NCI-H1105 (cell line): ENCODE data around the gene RFNG.

ENCODE experiments used
- DNase-seq: peaks from one replicate; lab custom pipeline; 2025; lab: John Stamatoyannopoulos, UW

The RFNG gene

DNA sequence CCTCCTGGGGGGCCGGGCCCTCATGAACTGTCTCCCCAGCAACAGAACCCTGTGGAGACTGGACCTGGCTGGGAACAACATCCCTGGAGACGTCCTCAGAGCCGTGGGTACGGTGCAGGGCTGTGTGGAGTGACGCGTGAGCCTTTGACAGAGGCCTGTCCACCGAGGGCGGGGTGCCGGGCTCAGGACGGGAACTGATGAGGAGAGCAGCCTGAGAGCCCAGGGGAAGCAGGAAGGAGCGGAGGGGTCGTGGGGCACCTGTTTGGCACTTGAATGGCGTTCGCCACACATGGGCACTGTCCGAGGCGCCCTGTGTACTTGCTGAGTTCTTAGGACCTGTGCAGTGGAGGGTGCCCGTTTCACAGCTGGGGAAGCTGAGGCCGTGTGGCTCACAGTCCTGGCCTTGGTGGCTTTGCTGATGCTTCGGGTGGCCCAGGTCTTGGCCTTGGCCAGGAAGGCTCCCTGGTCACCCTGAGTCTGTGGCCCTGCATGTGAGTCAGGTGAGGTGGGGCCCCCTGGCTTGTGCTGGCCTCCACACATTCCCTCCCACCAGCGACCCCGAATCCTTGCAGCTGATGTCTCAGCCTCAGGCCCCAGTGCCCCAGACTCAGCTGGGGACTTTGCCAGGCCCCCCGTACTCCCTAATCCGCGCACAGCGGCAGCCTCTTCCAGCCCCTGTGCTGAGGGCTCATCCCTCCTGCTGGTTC lies 26.1 kb downstream of the RFNG start:
- DNase-seq, result no peak

DNA sequence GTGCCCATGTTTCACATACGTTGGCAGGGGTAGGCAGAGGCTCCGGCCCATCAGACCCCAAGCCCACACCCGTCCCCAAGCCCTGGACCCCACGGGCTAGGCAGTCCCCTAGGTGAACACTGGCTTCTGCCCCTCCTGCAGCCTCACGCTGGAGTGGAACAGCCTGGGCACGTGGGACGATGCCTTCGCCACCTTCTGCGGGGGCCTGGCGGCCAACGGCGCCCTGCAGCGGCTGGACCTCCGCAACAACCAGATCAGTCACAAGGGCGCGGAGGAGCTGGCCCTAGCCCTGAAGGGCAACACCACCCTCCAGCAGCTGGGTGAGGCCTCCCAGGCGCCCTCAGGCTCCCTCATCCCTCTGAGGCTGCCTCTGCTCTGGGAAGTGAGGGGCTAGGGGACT lies 26.8 kb downstream of the RFNG start:
- DNase-seq, result no peak

DNA sequence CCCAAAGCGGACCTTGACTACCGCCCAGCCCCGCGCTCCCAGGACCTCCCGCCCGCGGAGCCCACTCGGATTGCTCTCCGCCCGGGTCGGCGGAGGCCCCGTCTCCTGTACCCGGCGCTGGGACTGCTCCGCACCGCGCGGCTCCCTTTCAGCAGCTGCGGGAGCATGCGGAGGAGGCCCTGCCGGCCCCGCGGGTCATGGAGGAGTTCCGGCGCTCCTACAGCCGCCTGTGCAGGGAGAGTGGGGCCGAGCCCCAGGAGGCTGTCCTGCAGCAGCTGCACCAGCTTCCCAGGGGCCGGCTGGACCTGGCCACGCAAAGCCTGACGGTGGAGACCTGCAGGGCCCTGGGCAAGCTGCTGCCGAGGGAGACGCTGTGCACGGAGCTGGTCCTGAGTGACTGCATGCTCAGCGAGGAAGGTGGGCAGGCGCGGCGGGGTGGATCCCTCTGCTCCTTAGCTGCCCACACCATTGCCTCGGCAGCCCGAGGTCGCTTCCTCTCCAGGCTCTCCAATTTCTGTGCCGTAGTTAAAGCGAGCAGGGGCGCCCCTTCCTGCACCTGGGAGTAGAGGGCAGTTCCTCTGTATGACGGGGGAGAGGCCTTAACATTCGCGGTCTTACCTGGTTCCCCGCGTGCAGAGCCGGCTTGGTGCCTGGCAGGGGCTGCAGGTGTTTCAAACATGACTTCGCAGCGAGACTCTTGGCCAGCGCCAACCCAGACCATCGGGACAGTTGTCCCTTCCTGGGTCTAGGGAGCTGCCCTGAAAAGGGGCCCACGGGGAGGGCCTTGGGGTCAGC lies 28.0 kb downstream of the RFNG start:
- DNase-seq, result no peak

DNA sequence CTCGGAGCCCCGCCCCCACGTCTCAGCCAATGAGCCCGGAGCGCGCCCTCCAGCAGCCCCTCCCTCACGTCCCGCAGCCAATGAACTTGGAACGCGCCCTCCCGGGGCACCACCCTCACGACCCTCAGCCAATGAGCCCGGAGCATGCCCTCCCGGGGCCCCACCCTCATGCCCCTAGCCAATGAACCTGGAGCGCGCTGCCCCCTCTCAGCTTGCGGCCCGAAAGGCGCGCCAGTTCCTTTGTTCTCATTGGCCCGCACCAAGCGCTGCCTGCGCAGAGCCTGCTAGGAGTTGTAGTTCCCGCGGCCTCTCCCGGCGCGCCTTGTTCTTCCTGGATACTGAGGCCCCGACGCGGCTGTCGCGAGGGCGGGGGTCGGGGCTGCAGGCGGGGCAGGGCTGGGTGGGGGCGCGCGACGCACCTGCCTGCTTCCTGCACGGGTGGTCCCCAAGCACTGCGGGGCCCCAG lies 28.6 kb downstream of the RFNG start, which contains the start of gene LRRC45:
LRRC45 (plus strand) TSS at position 325 of the 466 bp plus-strand sequence. CDS start 339 bp downstream, outside the sequence.
- peak; percentile 98 for DNase-seq

DNA sequence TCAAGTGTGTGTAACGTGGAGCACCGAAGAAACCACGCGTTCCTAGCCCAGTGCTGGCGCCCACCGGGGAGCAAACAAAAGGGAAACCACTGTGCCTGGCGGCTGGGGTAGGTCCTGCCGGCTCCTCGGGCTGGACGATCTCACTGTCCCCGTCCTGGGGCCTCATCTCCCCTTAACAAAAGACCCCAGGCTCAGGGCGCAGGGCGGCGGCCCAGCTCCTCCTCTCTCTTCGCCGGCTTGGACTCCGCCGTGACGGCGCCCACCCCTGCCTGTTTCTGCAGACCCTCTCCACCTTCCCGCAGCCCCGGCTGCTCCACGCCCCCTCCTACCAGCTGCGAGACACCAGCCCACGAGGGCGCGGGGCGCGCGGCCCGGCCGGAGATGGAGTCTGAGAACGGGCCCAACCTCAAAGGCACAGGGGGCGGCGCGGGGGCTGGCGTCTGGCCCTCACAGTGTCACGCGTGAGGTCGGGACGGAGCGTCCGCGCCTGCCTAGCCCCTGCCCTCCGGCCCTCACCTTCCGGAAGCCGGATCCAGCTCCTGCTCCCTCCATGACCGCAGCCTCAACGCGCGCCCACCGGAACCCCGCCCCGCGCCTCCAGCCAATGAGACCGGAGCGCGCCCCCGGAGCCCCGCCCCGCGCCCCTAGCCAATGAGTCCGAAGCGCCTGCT lies 29.2 kb downstream of the RFNG start, which contains the start of gene CENPX:
CENPX (minus strand) TSS at position 569 of the 671 bp plus-strand sequence; CDS start at position 552, 17 bp downstream.
- no peak for DNase-seq

DNA sequence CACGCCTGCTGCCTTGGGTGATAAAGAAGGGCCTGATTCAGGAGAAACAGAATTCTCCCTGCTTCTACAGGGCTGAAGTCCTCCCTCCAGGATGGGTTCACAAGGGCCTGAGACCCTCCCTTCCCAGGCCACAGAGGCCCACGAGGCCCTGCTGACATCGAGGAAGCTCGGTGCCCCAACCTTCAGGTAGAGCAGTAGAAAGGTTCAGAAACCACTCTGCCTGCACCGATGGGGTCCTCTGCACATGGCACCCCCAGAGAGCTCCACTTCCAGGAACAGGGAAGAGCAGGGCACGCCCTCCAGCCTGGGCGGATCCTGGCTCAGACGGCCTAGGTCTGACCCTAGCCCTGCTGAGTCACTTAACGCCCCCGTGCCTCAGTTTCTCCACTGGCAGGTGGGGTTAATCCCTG lies 29.7 kb downstream of the RFNG start:
- no peak for DNase-seq

DNA sequence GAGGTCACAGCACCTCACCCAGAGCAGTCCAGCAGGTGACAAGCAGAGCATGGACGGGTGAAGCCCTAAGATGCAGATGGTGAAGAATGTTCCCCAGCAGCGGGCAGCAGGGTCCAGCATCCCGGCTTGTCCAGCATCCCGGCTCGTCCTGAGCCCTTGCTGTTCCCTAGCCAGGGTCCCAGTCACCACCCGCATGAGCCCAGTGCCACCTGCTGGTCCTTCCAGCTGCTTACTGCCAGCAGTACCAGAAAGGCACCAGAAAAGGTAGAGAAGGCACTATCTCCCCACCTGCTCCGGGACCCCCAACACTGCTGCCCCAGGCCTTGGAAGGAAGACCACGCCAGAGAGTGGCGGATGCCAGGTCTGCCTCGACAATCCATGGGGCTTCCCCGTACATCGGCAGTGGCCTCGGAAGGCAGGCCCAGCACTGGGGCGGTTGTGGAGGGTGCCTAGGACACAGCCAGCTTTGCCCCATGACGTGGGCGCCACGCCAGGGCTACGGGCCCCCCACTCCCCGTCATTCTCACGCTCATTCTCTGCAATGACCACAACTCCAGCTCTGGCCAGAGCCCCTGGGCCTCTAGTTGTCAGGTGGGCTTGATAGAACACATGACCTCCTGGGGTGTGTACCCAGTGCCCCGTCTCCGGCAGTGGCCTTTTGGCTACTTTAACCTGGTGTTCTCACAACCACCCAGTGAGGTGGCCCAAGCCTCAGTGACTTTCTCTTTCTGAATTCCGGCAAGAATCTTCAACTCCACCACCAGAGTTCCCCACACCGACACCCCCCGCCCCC lies 30.3 kb downstream of the RFNG start:
- no peak for DNase-seq

DNA sequence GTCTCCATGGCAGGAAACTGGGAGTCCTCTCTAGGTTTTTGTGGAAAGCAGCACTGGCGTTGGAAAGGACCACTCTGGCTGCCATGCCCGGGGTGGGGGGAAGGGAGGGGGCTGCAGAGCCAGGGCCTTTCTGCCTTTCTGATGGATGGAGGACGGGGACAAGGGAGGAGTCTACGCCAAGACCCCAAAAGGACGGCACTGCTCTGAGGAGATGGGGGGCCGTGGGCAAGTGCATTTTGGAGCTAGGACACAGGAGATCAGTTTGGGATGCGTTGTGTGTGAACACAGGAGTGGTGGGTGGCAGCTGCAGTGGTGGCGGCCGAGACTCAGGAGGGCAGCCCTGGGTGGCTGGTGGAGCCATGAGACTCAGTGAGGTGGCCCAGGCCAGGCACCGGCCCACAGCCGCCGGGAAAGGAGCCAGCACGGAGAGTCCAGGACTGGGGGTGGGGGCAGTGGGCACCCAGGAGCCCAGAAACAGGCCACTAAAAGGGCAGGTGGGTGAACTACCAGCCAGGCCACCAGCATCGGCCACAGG lies 31.0 kb downstream of the RFNG start:
- DNase-seq, result no peak

DNA sequence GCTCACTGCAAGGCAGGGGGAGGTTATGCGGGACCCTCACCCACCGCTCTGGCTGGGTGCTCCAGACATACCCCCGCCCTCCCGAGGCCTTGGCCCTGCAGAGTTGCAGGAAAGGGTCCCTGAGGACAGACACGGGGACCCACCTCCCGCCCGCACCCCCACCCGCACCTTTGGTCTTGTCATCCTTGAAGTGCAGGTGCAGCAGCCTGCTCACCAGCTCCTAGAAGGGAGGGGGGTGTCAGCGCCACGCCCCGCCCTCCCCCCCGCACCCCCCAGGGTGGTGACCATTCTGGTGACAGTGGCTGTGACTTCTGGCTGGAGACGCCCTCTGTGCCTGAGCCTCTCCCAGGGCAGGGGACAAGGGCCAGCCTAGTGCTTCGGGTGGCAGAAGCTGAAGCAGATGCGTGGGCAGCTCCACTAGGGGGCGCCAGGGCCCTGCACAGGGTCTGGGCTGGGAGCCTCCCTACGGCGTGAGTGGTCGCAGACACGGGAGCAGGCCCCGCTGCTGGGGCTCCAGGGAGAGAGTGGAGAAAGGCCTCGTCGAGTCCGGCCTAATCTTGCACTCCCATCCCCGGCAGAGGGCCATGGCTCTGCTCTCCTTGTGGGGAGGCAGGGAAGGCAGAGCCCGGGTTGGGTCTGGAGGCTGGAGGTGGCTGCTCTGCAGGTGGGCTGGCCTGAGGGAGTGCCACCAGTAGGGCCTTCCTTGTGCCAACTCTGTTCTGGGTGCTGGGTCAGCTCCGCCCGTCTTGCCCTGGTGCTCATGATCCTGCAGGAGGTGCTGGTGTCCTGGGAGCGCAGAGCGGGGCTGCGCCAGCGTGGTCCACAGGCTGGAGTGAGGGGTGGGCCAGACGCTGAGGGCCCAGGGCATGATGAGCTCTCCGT lies 31.7 kb downstream of the RFNG start:
- peak; percentile 23 for DNase-seq

DNA sequence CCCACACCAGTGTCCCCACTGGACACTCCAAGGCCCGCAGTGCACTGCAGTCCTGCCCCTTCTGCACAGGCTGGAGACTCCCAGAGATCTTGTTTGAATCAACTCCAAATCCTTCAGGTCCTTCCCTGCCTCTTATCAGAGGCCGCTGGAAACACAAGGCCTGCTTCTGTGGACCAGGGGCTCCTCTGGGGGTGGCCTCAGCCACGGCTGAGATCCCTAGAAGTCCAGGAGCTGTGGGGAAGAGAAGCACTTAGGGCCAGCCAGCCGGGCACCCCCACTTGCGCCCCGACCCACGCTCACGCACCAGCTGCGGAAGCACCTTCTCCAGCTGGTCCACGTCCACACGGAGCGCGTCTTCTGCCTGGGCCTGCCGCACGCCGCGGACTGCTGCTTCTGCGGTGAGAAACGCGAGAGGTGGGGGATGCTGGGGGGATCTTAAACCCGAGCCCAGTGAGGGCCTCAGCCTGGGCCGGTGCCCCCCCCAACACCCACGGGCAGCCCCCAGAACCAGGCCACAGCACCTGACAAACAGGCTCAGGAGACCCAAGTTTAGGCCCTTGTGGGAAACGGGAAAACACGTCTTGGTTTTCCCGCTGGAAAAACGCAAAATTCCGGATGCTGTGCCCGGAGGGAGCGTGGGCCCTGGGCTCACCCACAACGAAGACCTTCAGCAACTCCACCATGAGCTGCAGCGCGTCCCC lies 32.5 kb downstream of the RFNG start:
- no peak for DNase-seq

DNA sequence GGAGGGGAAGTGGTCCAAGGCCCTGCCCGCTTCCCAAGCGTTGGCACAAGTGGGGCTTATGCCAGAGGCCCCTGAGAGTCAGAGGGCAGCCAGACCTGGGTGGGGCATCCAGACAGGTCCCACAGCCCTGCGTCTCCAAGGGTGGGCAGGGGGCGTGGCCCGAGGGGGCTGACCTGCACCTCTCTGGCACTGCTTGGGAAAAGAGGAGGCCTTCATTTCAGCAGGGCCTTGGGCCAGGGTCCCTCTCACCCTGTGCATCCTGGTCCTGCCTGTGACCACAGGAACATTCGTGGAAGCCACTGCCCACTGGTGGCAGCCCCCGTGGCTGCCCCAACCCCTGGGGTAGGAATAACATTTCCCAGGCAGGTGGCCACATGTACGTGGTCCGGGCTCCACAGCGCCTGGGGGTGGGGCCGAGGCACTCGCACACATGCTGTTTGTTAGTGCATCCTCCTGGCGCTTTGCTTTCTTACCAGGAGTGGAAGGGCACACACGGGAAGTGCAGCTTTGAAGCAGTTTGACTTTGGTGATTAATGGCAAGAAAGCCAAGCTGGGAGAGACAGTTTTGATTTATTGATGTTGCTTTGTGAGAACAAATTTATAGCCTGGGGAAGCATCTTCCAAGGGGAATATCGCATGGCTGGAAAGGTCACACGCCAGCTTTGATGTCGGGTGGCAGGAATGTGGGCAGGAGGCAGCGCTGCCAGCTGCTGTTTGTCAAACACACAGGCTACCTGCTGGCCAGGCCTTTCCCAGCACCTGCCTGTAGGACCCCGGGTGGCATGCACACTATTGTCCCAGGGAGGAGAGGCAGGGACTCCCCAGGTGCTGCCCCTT lies 33.2 kb downstream of the RFNG start:
- no peak for DNase-seq

DNA sequence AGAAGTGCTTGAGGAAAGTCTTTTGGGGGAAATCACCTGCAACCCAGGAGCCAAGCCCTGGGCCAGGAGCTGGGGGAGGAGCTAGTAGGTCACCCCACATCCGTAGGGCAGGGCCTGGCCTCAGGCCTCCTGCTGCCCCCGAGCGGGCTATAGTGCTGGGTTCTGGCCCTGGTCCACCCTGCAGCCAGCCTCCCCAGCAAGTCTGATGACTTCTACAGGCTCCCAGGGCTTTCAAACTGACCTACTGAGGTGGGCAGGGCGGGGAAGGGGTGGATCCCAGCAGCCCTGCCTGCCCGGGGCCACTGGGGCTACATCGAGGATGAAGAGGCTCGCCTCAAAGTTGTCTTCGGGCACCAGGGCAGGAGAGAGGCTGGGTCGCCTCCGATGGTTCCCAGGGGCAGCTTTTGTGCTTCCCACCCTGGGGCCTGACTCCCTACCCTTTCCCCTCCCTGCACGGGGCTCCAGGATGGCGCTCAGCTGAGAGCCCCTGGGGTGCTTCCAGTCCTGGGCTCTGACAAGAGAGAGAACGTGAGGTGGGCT lies 33.9 kb downstream of the RFNG start:
- DNase-seq, result no peak

DNA sequence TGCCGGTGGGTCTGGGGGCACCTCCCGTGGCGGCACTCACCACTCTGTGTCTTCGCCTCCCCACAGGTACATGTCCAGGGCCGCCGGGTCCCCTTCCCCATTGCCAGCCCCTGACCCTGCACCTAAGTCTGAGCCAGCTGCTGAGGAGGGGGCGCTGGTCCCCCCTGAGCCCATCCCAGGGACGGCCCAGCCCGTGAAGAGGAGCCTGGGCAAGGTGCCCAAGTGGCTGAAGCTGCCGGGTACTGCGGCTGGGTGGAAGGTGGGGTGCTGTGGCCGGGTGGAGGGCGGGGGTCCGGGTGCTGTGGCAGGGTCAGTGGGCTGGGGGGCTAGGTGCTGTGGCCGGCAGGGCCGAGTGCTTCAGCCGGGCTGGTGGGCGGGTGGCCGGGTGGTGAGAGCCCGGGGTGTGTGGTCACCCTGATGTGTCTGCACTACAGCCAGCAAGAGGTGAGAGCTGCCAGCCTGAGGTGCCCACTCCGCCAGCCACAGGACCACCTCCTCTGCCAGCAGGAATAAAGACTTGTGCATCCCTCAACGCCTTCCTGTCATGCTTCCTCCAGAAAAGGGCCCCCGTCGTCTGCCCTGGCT lies 34.6 kb downstream of the RFNG start:
- DNase-seq, result no peak

DNA sequence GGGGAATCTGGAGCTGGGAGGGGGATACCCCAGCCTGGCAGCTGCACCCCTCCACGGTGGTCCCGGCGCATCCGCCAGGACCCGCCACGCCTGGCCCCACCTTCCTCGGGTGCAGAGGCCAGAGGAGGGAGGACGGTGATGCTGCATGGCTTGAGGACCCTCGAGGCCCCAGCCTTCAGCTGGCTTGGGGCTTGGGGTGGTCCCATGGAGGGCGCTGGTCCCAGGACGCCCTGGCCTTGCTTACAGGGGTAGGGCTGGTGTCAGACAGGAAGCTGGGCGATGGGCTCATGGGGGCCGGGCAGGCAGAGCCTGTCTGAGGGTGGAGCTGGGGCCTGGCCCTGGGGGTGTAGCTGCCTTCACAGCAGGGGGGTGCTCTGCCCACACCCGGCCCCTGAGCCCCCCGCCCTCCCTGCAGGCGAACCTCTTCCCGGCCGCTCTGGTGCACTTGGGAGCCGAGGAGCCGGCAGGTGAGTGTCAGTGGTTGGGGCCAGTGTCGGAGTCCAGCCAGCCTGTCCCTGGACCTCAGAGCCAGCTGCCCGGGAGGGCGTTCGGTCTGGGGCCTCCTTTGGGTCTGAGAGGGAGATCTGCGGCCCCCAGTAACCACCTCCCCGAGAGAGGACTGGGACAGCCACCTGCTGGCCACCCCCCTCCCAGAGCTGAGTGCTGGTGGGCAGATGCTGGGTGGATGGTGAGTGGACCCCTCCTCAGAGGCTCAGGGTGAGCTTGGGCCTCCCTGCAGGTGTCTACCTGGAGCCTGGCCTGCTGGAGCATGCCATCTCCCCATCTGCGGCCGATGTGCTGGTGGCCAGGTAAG lies 35.3 kb downstream of the RFNG start:
- no peak for DNase-seq

DNA sequence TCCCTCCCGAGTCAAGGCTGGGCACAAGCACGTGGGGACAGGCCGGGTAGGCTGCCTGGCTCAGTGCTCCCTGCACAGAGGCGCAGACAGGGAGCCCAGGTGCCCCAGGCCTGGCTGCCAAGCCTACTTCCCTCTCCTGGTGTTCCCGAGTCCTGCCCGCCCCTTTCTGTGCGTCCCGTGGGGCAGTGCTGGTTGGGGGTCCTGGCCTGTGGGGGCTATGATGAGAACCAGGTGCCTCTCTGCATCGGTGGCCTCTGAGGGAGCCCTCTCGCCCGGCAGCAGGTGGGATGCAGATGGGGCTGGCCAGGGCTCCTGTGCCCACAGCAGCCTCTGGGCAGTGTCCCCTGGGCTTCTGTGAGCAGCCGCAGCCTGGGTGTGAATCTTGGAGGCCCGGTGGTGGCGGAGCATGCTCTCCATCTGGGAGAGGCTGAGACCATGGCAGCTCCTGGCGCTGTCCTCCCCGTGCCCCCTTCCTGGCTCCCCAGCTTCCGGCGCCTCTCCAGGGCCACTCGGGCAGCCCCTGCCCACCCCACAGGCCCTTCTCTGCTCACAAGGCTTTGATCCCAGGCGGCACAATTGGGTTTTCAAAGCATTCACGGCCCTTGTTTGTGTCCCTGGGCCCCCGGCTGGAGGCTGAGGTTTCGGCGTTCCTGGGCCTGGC lies 36.2 kb downstream of the RFNG start:
- DNase-seq, result no peak

DNA sequence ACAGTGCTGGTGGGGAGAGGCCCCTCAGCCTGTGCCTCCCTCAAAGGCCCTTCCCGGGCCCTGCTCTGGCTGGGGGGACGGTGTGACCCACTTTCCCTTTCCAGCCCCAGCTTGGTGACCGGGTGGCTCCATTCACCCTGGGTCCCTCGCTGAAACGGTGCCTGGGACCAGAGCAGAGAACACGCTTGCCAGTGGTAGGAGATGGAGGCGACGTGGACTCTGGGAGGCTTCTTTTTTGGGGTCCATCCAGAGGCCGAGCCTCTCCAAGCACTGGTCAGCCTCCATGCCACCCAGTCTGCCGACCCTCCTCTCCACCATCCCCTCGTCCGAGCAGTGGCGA lies 36.7 kb downstream of the RFNG start:
- DNase-seq, result no peak

DNA sequence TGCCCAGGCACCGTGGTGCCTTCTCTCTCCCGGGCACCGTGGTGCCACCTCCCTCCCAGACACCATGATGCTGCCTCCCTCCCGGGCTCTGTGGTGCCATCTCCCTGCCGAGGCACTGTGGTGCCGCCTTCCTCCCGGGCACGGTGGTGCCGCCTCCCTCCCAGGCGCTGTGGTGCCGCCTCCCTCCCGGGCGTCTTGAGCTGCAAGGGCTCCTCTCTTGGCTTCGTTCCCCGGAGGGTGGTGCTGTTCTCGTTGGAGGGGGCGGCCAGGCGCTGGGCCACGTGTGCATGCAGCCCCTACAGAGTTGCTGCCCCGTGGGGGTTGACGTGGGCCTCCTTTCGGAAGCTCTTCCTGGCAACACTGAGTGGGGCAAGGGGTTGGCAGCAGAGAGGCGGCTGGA lies 37.2 kb downstream of the RFNG start:
- DNase-seq, result no peak
